Adrenal gland (tissue), 12 donors: ENCODE data around the gene DACT1. TPM values are rescaled to one million over a fixed set of nuclear protein-coding genes. Genes with fewer than 3 reads are reported as not detected.

Source experiments
- DNase-seq, 7 donors: peaks; one replicate each; pipeline ENCODE4 v3.0.0-alpha.2; 2019 to 2020
- H3K27ac ChIP-seq, 5 donors: fragments of 200-600 bp; sonication (generic) in 4 of 5; 1 replicate in 3 of 5; 2 replicates in 2 of 5; pipeline versions ENCODE4 v1.5.1 to v1.8.0; 2016 to 2020; ENCODE audit warnings: mild to moderate bottlenecking in 1 of 5
- H3K27me3 ChIP-seq: fragments of 200-600 bp; 2 replicates; pipeline ENCODE4 v1.8.0; 2021
- H3K36me3 ChIP-seq, 2 donors: fragments of 200-600 bp; replicated peaks in 1 of 2; 1 replicate in 1 of 2; 2 replicates in 1 of 2; pipeline versions ENCODE4 v1.5.1 to v1.8.0; 2018 to 2022
- H3K4me1 ChIP-seq, 2 donors: fragments of 200-600 bp; replicated peaks in 1 of 2; 1 replicate in 1 of 2; 2 replicates in 1 of 2; pipeline versions ENCODE4 v1.5.1 to v1.8.0; 2018 to 2021
- H3K4me3 ChIP-seq, 4 donors: fragments of 200-600 bp; sonication (generic) in 3 of 4; one replicate each; pipeline ENCODE4 v1.5.1; 2016 to 2018
- H3K9me3 ChIP-seq, 3 donors: fragments of 200-600 bp; sonication (generic) in 1 of 3; replicated peaks in 1 of 3; 1 replicate in 2 of 3; 2 replicates in 1 of 3; pipeline versions ENCODE4 v1.5.1 to v1.8.0; 2016 to 2021
- CTCF ChIP-seq, 6 experiments: fragments of 450-650 bp in 4 of 6; fragments of 200-600 bp in 2 of 6; sonication (generic) in 1 of 6; IDR thresholded peaks; 1 replicate in 5 of 6; 2 replicates in 1 of 6; pipeline versions ENCODE4 v1.5.1 to v1.8.0; 2016 to 2021; ENCODE audit warnings: antibody characterized with exemption in 6 of 6, mild to moderate bottlenecking in 2 of 6, moderate library complexity in 1 of 6
- POLR2A ChIP-seq, 2 donors: fragments of 450-650 bp; IDR thresholded peaks; one replicate each; pipeline ENCODE4 v1.6.1; 2017; ENCODE audit warnings: antibody characterized with exemption in 2 of 2, mild to moderate bottlenecking in 2 of 2, moderate library complexity in 1 of 2
- WGBS, 4 donors: extraction: QIAGEN DNeasy Blood & Tissue Kit in 2 of 4; methylation state at CpG; one replicate each; pipeline versions ENCODE4 v1.1.5 to v1.1.7; 2013 to 2017; 5-methylcytosine and 5-hydroxymethylcytosine counted together
- intact Hi-C, 2 donors: fragments of 100-400 bp; cut with DNase I; formaldehyde crosslinking; loops; one replicate each; pipeline versions ENCODE4 v1.14.1 to v1.15.0; 2022 to 2023
- polyA plus RNA-seq, 3 donors: library from polyadenylated mRNA; stranded (reverse); fragments of 200-250 nt in 2 of 3; fragments of 350-450 nt in 1 of 3; fragmentation: Illumina TruSeq in 1 of 3; extraction: RNeasy Lipid Tissue Mini Kit (QIAGEN cat#74804) in 1 of 3; gene quantifications; one replicate each; pipeline ENCODE4 v1.2.3, GENCODE V29; 2013 to 2014
- total RNA-seq, 9 donors: library from RNA; depleted of rRNA in 4 of 9; stranded (reverse); fragments of >200 nt in 4 of 9; fragments of 120-200 nt in 1 of 9; fragmentation: NEBNext Ultra II Directional in 1 of 9; extraction: Animal tissue kit (Norgen Biotek cat#: 25700) in 1 of 9; gene quantifications; one replicate each; pipeline versions ENCODE4 v1.1.0 to v1.2.4, GENCODE V29; 2013 to 2023
- donor health status: healthy with polysubstance abuse.
- donor health status: Bipolar disorder and iron deficiency.
- donor health status: DM: yes; HTN: yes; CAD: no.
- donor health status: DM: no; HTN: no; CAD: no.
- donor health status: DM: no; HTN: no; CAD: no.
- donor health status: DM: yes; HTN: yes; CAD: no.

DACT1 gene
- total and polyA plus RNA-seq, 12 donors, result 2.9 to 32.1 (median 11.2) TPM

- WGBS, 4 donors, result 45 to 95% (median 93%) methylated on average over 1 of the region's 1 CpG
- intact Hi-C loops, result no loop called here
- no peaks in the 10 kb centered on the region for H3K4me1 ChIP-seq
- no peaks in the 10 kb centered on the region for H3K27me3 ChIP-seq
- no peak overlapping the region for H3K27ac ChIP-seq
- H3K36me3 ChIP-seq, result no peaks in the 10 kb centered on the region
- no peaks in the 10 kb centered on the region for H3K9me3 ChIP-seq
- TF ChIP-seq CTCF (IDR thresholded peaks at IDR 0.05), result no peak
- no peak overlapping the region for H3K4me3 ChIP-seq
- DNase-seq, result no peak
These were observed 33.3 kb downstream of the DACT1 start for GRCh38 chr14:58671024-58671423.

DNA sequence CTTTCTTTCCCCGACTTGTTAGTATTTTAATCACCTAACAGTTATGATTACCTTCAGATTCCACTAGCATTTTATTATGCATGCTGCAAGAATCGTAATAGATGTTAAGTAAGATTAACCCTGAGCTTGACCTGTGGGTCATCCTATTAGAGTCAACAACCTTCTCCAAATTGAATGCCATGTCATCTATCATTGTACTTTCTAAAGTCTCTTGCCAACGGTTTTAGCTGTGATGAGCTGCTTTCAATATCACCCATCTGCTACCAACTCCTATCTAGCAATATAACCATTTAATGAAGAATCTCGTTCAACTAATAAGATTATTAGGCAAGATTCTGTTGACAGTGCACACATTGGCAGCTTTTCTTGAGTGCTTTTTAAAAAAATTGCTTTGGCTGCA, 33.7 kb downstream of the DACT1 start:
- H3K27ac ChIP-seq, result no peak overlapping the region
- TF ChIP-seq POLR2A (IDR thresholded peaks at IDR 0.05), result no peak
- no peak for TF ChIP-seq CTCF (IDR thresholded peaks at IDR 0.05)
- WGBS, 4 donors, result 57 to 65% (median 59%) methylated on average over 4 of the region's 4 CpGs
- no peak for DNase-seq
- intact Hi-C loops, result no loop called here
- no peaks in the 10 kb centered on the region for H3K9me3 ChIP-seq
- H3K4me1 ChIP-seq, result no peaks in the 10 kb centered on the region
- H3K27me3 ChIP-seq, result no peaks in the 10 kb centered on the region
- no peaks in the 10 kb centered on the region for H3K36me3 ChIP-seq
- H3K4me3 ChIP-seq, result no peak overlapping the region

DNA sequence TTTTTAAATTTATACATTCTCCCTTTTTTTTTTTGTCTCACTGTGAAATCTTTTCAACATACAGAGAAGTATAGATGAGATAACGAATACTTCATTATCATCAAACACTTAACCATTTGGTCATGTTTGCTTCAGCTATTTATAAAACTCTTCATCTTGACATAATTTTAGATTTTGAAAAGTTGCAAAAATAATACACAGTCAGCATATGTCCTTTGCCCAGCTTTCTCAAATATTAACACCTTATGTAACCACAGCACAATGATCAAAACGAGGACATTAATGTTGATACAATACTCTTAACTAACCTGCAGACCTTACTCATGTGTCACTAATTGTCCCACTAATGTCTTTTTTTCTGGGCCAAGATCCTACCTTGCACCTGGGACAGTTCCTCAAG, 36.0 kb downstream of the DACT1 start:
- no peaks in the 10 kb centered on the region for H3K36me3 ChIP-seq
- H3K27me3 ChIP-seq, result no peaks in the 10 kb centered on the region
- no peak for DNase-seq
- H3K4me3 ChIP-seq, result no peak overlapping the region
- no peaks in the 10 kb centered on the region for H3K4me1 ChIP-seq
- no peak for TF ChIP-seq POLR2A (IDR thresholded peaks at IDR 0.05)
- no peak for TF ChIP-seq CTCF (IDR thresholded peaks at IDR 0.05)
- WGBS, 4 donors, result 79 to 87% (median 84%) methylated on average over 2 of the region's 2 CpGs
- no peak overlapping the region for H3K27ac ChIP-seq
- H3K9me3 ChIP-seq, result no peaks in the 10 kb centered on the region
- intact Hi-C loops, result no loop called here

DNA sequence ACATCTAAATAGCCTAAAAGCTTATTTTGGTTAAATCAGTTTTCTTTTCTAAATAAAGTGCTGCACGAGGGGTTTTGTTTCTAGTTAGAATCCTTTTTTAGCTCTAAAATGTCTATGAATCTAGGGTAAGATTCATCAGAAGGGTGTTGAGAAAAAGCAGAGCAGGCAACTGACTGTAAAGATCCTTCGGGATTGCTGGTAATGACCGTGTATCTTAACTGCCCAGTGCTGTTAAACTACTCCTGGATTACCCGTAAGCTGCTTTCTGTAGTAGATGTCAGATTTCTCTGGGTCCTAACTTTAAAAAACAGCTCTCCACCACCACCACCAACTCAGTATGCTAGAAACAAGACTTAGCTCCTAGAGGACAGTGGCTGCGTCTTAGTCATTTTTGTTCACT, 39.2 kb downstream of the DACT1 start:
- intact Hi-C loops, result no loop called here
- 81 to 88% (median 85%) methylated on average over 5 of the region's 5 CpGs for WGBS, 4 donors
- no peaks in the 10 kb centered on the region for H3K36me3 ChIP-seq
- no peak for DNase-seq
- no peak overlapping the region for H3K4me3 ChIP-seq
- H3K27ac ChIP-seq, result no peak overlapping the region
- H3K4me1 ChIP-seq, result no peaks in the 10 kb centered on the region
- H3K9me3 ChIP-seq, result no peaks in the 10 kb centered on the region
- no peaks in the 10 kb centered on the region for H3K27me3 ChIP-seq
- no peak for TF ChIP-seq CTCF (IDR thresholded peaks at IDR 0.05)
- no peak for TF ChIP-seq POLR2A (IDR thresholded peaks at IDR 0.05)
